ENCODE results near the gene GZMM.

GZMM gene

DNA sequence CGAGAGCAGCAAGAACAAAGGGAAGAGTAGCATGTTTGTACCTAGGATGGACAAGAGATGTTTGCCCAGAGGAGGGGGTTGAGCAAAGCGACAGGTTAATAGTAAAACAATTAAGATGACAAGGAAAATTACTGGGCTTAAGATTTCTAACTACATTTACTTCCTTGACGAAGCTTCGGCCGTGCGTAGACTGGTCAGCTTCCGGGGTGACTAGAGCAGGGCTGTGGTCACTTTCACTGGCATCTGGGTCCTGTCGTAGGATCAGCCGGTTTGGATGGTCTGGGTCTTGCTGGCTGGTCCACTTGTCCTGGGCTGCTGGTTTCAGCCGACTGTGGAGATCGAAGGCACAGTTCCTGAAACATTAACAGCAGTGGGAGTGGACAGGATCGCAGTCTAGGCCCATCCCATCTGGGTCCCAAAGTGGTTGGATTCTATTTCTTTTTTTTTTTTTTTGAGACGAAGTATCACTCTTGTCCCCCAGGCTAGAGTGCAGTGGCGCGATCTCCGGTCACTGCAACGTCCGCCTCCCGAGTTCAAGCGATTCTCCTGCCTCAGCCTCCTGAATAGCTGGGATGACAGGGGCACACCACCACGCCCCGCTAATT is 23.5 kb downstream of the GZMM start:
- no peak for DNase-seq

GRCh38 chr19:570251-570686 is 26.4 kb downstream of the GZMM start:
- DNase-seq = no peak

- peak; percentile 59 for DNase-seq
Observed at GRCh38 chr19:570937-571565, 27.2 kb downstream of the GZMM start.

DNA sequence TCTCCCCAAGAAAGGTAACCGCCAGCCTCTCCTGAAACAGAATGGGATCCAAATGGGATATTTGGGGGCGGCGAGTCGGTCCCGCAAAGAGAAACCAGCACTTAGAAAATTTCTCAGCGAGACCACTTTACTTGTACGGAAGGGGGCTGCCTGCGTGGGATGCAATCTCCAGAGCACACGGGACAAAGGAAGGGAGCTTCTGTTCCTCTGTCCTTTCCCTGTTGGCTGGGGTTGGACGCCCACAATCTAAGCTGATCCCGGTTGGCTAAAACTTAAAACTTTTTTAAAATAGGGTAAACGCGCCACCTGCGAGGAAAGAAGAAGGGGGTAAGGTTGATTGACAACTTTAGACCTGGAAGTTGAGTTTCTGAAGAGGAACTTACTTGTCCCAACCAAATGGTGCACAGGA is 27.7 kb downstream of the GZMM start:
- DNase-seq = no peak

GRCh38 chr19:572140-572742 is 28.4 kb downstream of the GZMM start, which contains the start of gene BSG:
Gene BSG (plus strand): TSS chr19:572596. CDS start chr19:572635, 39 bp downstream.
- peak; percentile 96 for DNase-seq

- DNase-seq = no peak
Observed at GRCh38 chr19:572743-573518, 29.1 kb downstream of the GZMM start.

- no peak for DNase-seq
Observed at GRCh38 chr19:573519-573825, 29.6 kb downstream of the GZMM start.

DNA sequence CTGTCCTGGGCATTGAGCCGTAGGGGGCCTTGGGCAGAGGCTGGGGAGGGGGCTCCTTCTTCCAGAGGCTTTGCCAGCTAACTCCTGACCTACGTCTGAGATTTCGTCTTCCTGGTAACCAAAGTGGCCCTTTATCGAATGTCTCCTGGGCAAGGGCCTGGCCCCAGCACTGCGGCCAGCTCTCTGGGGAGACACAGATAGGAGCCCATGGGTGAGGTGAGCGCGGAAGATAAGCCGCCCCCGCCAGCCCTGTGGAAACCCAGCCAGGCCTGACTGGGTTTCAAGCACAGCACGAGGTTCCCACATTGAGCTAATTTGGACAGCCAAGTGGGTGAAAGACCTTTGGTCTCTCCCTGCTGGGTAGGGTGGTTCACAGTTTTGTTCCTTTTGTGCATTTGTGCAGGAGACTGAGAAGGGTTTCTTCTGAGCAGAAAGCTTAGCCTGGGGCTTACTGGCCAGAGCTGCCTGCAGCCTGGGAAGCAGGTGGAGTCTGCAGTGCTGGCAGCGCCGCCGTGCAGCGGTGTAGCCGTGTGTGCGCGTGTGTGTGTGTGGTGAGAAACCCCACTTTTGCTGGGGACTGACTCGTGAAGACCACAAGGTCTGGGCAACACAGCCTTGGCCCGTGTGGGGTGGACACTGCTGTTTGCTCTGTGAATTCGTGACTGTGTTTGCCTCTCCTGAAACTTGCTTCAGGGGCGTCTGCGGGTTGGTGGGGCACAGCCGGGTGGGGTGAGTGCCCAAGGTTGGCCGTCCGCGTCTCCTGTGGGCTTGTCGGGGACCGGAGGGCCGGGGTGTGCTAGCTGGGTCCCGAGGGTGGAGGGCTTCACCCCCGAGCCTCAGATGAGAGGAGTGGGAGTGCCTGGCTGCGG is 31.0 kb downstream of the GZMM start:
- no peak for DNase-seq

DNA sequence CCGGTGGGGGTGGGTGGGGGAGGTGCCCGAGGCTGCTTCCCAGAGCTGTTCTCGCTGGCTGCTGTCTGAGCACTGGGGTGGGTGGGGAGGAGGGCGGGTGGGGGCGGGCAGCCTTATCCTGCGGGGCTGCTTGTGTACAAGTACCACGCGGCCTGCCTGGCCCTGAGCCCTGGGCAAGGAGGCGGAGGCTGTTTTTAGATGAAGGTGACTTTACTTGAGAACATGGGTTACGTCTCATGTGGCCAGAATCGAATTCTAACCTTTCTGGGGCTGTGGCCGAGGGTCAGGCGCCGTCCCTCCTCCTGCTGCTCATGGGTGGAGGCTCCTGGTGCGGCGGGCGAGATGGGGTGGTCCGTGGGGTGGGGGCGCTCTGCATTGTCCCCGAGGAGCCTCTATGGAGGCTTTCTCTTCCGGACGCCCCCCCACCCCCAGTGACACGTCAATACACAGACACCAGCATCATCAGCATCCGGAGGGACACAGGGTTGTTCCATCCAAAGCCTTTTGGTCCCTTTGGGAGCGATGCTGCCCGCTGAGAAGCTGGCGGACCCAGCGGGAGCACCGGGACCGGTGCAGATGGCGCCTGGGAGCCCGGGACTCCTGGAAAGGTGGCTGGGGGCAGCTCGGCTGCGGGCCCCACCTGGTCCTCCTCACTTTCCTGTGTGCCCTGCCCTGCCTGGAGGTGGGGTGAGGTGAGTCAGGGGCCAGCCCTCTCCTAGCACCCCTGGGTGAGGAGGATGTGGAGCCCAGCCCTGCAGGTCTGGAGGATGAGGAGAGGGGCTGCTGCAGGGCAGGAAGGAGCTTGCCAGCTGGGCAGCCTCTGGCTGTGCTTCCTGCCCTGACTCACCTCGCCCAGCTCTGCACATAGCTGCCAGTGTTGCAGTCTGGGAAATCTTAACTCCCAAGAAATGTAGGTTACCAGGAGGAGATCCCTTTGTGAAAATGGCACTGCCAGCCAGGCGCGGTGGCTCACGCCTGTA is 32.0 kb downstream of the GZMM start:
- DNase-seq = no peak

DNA sequence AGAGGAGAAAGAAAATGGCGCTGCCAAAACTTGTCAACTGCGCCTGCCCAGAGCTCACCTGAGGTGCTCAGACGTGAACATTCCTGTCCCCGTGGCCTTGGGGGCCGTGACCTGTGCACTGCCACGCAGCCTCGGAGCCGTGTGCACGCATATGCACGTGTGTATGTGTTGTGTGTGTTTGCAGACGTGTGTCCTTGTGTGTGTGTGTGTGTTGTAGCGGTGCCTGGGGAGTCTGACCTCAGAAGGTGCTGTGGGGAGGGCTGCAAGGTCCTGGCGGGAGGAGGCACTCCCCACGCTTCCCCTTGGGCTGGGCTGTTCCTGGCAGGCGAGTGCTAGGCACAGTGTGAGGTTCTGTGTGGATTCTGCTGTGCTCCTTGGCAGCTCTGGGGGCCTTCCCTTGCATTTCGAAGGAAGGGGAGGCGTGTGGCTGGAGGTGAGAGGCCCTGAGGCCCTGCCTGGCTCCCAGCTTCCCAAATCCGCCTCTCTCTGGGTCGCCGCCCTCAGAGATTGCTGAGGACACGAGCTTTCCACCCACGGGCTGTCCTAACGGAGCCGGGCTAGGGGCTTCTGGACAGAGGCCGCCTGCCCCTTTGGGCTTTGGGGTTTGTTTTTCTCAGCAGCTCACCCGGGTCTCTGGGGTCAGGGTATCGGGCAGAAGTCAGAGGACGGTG is 33.0 kb downstream of the GZMM start:
- DNase-seq = no peak

- DNase-seq = no peak
Observed at GRCh38 chr19:577439-578392, 33.9 kb downstream of the GZMM start.

- DNase-seq = no peak
Observed at GRCh38 chr19:579111-579841, 35.4 kb downstream of the GZMM start.

DNA sequence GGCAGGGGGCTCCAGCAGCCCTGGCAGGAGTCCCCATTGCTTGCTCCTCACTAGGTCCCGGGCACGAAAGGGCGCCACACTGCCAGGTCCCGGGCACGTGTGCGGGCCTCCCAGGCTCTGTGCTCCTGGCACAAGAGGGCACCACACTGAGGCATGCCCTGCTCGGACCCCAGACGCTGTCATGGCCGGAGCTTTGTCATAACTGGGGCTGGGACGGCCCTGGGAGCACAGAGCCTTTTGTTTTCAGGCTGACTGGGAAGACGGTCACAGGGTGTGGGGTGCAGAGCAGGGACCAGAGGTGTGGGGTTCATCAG is 35.9 kb downstream of the GZMM start:
- no peak for DNase-seq

GRCh38 chr19:580274-580835 is 36.5 kb downstream of the GZMM start:
- DNase-seq = no peak

DNA sequence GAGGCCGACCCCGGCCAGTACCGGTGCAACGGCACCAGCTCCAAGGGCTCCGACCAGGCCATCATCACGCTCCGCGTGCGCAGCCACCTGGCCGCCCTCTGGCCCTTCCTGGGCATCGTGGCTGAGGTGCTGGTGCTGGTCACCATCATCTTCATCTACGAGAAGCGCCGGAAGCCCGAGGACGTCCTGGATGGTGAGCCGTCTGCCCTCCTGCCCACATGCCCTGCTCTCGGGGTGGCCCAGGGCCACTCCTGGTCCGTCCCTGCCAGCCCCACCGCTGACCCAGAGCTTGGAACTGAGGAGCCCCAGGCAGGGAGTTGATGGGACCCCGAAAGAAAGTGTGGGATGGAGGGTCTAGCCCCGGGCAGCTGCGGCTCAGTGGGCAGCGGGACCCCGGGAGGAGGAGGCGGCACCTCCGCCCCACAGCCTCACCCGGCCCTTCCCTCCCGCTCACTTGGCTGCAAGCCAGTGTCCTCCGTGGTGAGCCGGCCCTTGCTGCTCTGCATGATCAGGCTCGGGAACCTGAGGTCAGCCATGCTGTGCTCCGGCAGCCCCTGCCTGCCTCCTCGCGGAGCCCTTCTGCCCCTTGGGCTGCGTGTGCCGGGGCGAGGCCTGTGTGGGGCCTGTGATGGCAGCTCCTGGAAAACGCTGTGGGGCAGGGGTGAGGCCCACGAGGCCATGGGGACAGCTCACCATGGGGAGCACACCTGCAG is 37.7 kb downstream of the GZMM start:
- no peak for DNase-seq

- DNase-seq = no peak
Observed at GRCh38 chr19:582497-583197, 38.8 kb downstream of the GZMM start.

DNA sequence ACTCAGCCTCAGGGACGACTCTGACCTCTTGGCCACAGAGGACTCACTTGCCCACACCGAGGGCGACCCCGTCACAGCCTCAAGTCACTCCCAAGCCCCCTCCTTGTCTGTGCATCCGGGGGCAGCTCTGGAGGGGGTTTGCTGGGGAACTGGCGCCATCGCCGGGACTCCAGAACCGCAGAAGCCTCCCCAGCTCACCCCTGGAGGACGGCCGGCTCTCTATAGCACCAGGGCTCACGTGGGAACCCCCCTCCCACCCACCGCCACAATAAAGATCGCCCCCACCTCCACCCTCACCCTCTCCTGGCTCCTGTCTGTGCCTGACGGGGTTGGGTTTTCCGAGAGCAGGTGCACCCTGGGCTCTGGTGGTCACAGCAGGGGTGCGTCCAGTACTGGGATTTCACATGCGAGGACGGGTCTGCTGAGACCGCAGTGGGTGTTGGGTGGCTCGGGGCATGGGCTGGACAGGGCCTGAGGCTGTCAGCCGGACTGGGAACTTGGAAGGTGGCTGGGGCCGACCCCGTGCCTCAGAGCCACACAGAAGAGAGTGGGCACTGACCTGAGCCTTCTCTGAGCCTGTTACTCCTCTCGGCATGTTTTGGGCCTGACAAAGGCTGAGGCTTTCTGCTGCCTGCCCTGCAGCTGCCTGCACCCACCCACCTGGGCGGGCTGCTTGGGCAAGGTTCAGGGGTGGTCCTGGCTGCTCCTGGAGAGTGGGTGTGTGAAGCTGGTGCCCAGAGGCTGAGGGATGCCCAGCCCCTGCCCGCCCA is 39.5 kb downstream of the GZMM start:
- DNase-seq = no peak

Data from NCI-H1436 (cell line).